ENCODE measurements around the gene GM2A.

DNA sequence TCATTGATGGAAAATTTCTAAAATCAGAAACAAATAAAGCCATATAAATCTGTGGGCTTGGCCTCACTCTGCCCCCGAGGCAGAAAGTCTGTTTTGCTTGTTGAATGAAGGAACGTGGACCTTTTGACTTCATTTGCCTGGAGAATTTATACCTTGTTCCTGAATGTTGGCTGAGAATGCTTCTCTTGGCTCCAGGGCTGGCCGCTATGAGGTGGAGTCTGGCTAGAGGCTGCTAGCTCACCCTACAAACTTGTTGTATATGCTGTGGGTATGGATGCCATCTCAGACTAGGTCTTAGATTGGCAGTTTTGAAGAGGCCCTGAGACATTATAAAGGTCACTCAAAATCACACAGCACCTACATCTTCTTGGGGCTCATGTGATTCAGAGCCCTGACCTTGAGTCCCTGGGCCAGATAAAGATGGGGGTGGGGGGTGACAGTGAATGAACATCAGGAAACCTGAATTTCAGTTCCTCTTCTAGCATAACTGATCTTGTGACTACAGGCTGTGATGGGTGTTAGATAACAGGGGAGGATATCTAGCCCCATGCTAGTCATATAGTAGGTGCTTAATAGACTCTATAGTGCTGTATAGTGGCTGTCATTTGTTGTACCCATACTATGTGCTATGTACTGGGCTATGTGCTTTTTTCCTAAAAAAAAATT, 2.8 kb downstream of the GM2A start:
- TF ChIP-seq ZFP3 (CRISPR knock-in tag; IDR thresholded peaks at IDR 0.05) (no peak), OSR1 (CRISPR knock-in tag; IDR thresholded peaks at IDR 0.05) (no peak), ESRRG (CRISPR knock-in tag; IDR thresholded peaks at IDR 0.05) (no peak), ZNF8 (CRISPR knock-in tag; IDR thresholded peaks at IDR 0.05) (no peak), ARNTL (CRISPR knock-in tag; IDR thresholded peaks at IDR 0.05; ENCODE audit: borderline replicate concordance, low read depth) (no peak), TOX (CRISPR knock-in tag; IDR thresholded peaks at IDR 0.05; ENCODE audit: borderline replicate concordance) (no peak), ZFP30 (CRISPR knock-in tag; IDR thresholded peaks at IDR 0.05) (no peak), RARB (CRISPR knock-in tag; IDR thresholded peaks at IDR 0.05) (no peak), PATZ1 (CRISPR knock-in tag; IDR thresholded peaks at IDR 0.05; ENCODE audit: borderline replicate concordance) (no peak)
